Measurements from ENCODE around the gene PROM2. TPM values are rescaled to one million over a fixed set of nuclear protein-coding genes. Genes with fewer than 3 reads are reported as not detected.

The PROM2 gene
- total RNA-seq, 1 donor from 2014 or later, result 1.3 TPM

DNA sequence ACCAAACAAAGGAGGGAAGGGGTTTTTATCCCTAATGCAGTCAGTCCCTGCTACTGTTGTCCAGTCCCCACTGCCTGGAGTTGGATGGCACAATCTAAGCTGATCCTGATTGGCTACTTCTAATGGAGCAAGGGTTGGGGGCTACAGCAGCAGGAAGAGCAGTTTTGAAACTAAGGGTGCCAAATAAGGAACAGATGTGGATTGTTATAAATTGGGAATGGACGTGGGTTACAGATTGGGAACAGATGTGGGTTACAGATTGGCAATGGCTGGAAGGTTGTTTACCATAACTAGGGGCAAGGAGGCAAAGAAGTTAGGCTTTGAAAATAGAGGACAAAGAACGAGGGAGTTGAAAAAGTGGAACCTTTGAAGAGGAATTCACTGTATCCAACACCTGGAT is 16.0 kb upstream of the PROM2 start:
- H3K9me3 Mint-ChIP-seq (ENCODE audit: unreplicated experiment), result peaks cover 34% of the 10 kb centered on the region
- H3K4me3 Mint-ChIP-seq (ENCODE audit: unreplicated experiment), result no peak overlapping the region
- H3K36me3 Mint-ChIP-seq (ENCODE audit: unreplicated experiment), result no peaks in the 10 kb centered on the region
- no peak overlapping the region for H3K27ac Mint-ChIP-seq (ENCODE audit: unreplicated experiment)
- H3K27me3 Mint-ChIP-seq (ENCODE audit: unreplicated experiment), result no peaks in the 10 kb centered on the region
- no peak for DNase-seq (ENCODE audit: extremely low spot score, unreplicated experiment)
- no peaks in the 10 kb centered on the region for H3K4me1 Mint-ChIP-seq (ENCODE audit: unreplicated experiment)
- TF ChIP-seq, protein P1, sequence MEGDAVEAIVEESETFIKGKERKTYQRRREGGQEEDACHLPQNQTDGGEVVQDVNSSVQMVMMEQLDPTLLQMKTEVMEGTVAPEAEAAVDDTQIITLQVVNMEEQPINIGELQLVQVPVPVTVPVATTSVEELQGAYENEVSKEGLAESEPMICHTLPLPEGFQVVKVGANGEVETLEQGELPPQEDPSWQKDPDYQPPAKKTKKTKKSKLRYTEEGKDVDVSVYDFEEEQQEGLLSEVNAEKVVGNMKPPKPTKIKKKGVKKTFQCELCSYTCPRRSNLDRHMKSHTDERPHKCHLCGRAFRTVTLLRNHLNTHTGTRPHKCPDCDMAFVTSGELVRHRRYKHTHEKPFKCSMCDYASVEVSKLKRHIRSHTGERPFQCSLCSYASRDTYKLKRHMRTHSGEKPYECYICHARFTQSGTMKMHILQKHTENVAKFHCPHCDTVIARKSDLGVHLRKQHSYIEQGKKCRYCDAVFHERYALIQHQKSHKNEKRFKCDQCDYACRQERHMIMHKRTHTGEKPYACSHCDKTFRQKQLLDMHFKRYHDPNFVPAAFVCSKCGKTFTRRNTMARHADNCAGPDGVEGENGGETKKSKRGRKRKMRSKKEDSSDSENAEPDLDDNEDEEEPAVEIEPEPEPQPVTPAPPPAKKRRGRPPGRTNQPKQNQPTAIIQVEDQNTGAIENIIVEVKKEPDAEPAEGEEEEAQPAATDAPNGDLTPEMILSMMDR (IDR thresholded peaks at IDR 0.05), result no peak

DNA sequence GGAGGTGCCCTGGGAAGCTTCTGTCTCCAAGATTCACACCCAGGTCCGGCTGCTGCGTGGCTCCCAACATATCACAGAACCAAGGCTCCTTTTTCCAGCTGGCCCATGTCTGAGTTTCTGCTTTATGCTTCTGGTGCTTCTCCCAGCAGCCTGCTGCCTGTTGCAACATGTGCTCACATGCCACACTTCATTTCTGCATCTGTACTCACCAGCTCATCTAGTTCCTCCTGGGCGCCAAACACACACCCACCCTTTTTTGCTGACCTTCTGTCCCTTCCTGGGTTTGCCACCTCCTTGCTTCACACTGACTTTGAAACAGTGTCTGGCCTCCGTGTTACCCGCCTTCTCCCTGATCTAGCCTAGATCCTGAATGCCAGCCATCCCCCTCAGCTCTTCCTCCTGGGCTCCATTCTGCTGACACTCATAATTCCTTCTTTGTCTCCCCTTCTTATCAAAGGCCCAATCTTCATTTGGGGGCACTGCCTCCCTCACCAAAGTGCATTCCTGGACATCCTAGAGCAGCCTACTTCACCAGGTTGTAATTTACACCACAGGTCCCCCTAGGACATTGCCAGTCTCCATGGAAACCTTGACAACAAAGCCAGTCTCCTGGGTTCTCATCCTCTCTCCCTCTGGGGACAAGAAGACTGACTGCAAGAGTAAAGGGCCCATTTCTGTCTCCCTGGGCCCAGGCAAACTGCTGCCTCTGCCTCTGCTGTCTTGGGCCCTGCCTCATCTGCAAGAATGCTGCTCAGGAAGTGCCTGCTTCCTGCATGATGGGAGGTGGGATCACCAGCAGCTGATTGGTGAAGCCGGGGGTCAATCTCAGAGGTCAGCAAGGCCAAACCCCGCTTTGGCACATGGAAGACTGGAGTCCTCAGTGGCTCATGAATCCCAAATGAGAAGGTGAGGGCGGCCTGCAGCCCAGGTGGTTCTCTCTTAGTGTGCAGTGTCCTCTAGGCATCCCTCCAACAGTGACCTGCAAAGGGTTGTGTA is 13.9 kb upstream of the PROM2 start:
- Mint-ChIP-seq H3K27ac (ENCODE audit: unreplicated experiment) (no peak overlapping the region), H3K27me3 (ENCODE audit: unreplicated experiment) (no peaks in the 10 kb centered on the region), H3K4me1 (ENCODE audit: unreplicated experiment) (no peaks in the 10 kb centered on the region), H3K36me3 (ENCODE audit: unreplicated experiment) (no peaks in the 10 kb centered on the region), H3K9me3 (ENCODE audit: unreplicated experiment) (peaks cover 29% of the 10 kb centered on the region), H3K4me3 (ENCODE audit: unreplicated experiment) (no peak overlapping the region)
- no peak for DNase-seq (ENCODE audit: extremely low spot score, unreplicated experiment)
- TF ChIP-seq, protein P1 (IDR thresholded peaks at IDR 0.05), result no peak

DNA sequence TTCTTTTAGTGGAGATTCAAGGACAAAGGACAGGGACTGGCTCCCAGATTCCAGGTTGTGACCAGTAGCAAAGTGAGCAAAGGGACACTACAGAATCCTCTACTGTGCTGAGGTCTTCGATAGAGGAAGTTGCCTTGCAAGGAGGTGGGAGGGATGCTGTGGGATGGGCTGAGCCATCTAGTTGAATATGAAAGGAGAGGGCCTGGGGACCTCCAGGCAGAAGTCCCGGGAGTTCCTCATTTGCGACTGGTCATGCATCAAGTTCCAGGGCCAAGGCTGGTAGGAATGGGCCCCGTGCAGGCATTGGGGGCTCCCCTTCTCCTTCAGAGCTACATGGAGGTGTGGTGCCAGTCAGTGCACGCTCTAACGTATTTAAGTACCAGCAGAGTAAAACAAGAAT is 12.6 kb upstream of the PROM2 start:
- peaks cover 25% of the 10 kb centered on the region for H3K9me3 Mint-ChIP-seq (ENCODE audit: unreplicated experiment)
- no peaks in the 10 kb centered on the region for H3K4me1 Mint-ChIP-seq (ENCODE audit: unreplicated experiment)
- TF ChIP-seq, protein P1 (IDR thresholded peaks at IDR 0.05), result no peak
- H3K27ac Mint-ChIP-seq (ENCODE audit: unreplicated experiment), result no peak overlapping the region
- no peak for DNase-seq (ENCODE audit: extremely low spot score, unreplicated experiment)
- H3K27me3 Mint-ChIP-seq (ENCODE audit: unreplicated experiment), result no peaks in the 10 kb centered on the region
- no peaks in the 10 kb centered on the region for H3K36me3 Mint-ChIP-seq (ENCODE audit: unreplicated experiment)
- no peak overlapping the region for H3K4me3 Mint-ChIP-seq (ENCODE audit: unreplicated experiment)

DNA sequence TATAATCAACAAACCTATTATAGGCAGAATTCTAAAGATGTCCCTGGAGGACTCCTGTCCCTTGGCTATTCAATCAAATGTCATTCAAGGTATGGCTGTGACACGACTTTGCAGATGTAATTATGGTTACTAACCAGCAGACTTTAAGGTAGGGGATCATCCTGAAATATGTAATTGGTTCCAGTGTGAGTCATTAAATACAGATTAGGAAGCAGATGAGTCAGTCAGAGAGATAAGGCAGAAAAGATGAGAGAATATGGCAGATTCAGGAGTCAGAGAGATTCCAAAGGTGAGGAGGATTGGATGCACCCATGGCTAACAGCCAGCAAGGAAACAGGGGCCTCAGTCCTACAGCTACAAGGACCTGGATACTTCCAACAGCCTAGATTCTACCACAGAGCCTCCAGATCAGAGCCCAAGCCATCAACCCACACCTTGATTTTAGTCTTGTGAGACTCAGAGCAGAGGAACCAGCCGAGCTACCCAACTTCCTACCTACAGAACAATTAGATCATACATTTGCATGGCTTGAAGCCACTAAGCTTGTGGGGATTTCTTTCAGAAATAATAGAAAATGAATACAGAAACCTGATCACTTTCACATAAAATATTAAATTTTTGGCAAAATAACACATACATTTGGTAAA is 11.2 kb upstream of the PROM2 start:
- H3K27me3 Mint-ChIP-seq (ENCODE audit: unreplicated experiment), result no peaks in the 10 kb centered on the region
- no peaks in the 10 kb centered on the region for H3K36me3 Mint-ChIP-seq (ENCODE audit: unreplicated experiment)
- peaks cover 16% of the 10 kb centered on the region for H3K9me3 Mint-ChIP-seq (ENCODE audit: unreplicated experiment)

More for the DNA sequence above, 11.2 kb upstream of the PROM2 start:
- Mint-ChIP-seq H3K4me1 (ENCODE audit: unreplicated experiment) (no peaks in the 10 kb centered on the region), H3K4me3 (ENCODE audit: unreplicated experiment) (no peak overlapping the region), H3K27ac (ENCODE audit: unreplicated experiment) (no peak overlapping the region)
- DNase-seq (ENCODE audit: extremely low spot score, unreplicated experiment), result no peak
- TF ChIP-seq, protein P1 (IDR thresholded peaks at IDR 0.05), result no peak
